ENCODE data around the gene DTD1.

Gene DTD1

DNA sequence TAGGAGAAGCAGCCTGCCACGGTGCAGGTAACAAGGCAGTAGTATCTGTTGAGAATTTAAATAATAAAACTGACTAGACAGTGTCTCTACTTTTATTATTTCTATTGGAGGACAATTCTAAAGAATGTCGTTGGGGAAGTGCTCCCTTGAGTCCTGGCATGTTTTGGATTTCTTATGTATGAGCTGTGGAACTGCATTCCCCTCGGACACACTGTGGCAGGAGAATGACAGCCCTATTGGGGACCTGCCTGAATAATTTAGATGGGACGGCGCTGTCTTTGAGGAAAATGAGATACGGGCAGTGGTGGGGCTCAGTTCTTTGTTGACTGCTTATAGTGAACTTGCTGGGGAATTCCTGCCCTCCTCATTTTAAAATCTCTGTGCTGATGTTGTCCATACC lies 223.3 kb downstream of the DTD1 start:
- ATAC-seq (ENCODE audit: insufficient read depth, low read depth) (no peak), DNase-seq (no peak)
- TF ChIP-seq EZH2 (IDR thresholded peaks at IDR 0.05; ENCODE audit: borderline replicate concordance, low read depth, low read length, severe bottlenecking): no peak
- TF ChIP-seq, protein P1, sequence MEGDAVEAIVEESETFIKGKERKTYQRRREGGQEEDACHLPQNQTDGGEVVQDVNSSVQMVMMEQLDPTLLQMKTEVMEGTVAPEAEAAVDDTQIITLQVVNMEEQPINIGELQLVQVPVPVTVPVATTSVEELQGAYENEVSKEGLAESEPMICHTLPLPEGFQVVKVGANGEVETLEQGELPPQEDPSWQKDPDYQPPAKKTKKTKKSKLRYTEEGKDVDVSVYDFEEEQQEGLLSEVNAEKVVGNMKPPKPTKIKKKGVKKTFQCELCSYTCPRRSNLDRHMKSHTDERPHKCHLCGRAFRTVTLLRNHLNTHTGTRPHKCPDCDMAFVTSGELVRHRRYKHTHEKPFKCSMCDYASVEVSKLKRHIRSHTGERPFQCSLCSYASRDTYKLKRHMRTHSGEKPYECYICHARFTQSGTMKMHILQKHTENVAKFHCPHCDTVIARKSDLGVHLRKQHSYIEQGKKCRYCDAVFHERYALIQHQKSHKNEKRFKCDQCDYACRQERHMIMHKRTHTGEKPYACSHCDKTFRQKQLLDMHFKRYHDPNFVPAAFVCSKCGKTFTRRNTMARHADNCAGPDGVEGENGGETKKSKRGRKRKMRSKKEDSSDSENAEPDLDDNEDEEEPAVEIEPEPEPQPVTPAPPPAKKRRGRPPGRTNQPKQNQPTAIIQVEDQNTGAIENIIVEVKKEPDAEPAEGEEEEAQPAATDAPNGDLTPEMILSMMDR (IDR thresholded peaks at IDR 0.05; ENCODE audit: borderline replicate concordance, extremely low read depth, low read length, poor library complexity, severe bottlenecking): no peak
- H3K27me3 ChIP-seq (ENCODE audit: insufficient read depth, low read length, poor library complexity): peaks cover 5% of the 10 kb centered on the region
- no peaks in the 10 kb centered on the region for H3K36me3 ChIP-seq (ENCODE audit: insufficient read depth, low read length)
- no peak overlapping the region for H3K4me3 ChIP-seq (ENCODE audit: low read depth in 1 of 2, low read length in 2 of 2)
- no peak overlapping the region for H3K9ac ChIP-seq (ENCODE audit: low read depth, low read length)
- no peaks in the 10 kb centered on the region for H4K20me1 ChIP-seq (ENCODE audit: insufficient read depth, low read length)
- H2AFZ ChIP-seq (ENCODE audit: low read depth, low read length): no peak overlapping the region
- H3K27ac ChIP-seq (ENCODE audit: low read length): no peak overlapping the region
- no peaks in the 10 kb centered on the region for H3K4me1 ChIP-seq (ENCODE audit: insufficient read depth, low read length)
- no peak overlapping the region for H3K4me2 ChIP-seq (ENCODE audit: insufficient read depth, low read length)
- H3K9me3 ChIP-seq (ENCODE audit: insufficient read depth, low read length, severe bottlenecking): no peaks in the 10 kb centered on the region
- no peaks in the 10 kb centered on the region for H3K79me2 ChIP-seq (ENCODE audit: insufficient read depth, low read length)

DNA sequence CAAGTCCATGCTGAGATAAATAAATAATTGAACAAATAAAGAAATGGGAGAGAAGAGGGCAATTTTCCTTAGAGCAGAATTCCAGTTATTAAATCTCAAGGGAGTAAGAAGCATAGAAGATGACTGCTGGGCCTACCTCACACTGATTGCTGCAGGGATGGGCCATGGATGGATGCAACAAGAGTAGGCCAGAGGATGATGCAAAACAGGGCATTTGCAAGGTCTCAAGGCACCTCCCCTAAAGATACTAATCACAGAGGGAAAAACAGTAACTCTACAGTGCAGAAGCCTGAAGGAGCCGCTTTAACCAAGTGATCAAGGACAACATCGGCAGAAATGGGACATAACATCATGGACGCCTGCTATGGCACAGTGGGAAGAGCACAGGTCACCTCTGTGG lies 224.1 kb downstream of the DTD1 start:
- Histone ChIP-seq H3K9me3 (ENCODE audit: insufficient read depth, low read length, severe bottlenecking) (no peaks in the 10 kb centered on the region), H3K36me3 (ENCODE audit: insufficient read depth, low read length) (no peaks in the 10 kb centered on the region), H4K20me1 (ENCODE audit: insufficient read depth, low read length) (no peaks in the 10 kb centered on the region), H3K9ac (ENCODE audit: low read depth, low read length) (no peak overlapping the region), H3K4me2 (ENCODE audit: insufficient read depth, low read length) (no peak overlapping the region), H2AFZ (ENCODE audit: low read depth, low read length) (no peak overlapping the region), H3K79me2 (ENCODE audit: insufficient read depth, low read length) (no peaks in the 10 kb centered on the region), H3K27ac (ENCODE audit: low read length) (no peak overlapping the region), H3K27me3 (ENCODE audit: insufficient read depth, low read length, poor library complexity) (peaks cover 5% of the 10 kb centered on the region), H3K4me1 (ENCODE audit: insufficient read depth, low read length) (no peaks in the 10 kb centered on the region), H3K4me3 (ENCODE audit: low read depth in 1 of 2, low read length in 2 of 2) (no peak overlapping the region)
- ATAC-seq (ENCODE audit: insufficient read depth, low read depth) (no peak), DNase-seq (no peak)
- TF ChIP-seq, protein P1 (IDR thresholded peaks at IDR 0.05; ENCODE audit: borderline replicate concordance, extremely low read depth, low read length, poor library complexity, severe bottlenecking): no peak

DNA sequence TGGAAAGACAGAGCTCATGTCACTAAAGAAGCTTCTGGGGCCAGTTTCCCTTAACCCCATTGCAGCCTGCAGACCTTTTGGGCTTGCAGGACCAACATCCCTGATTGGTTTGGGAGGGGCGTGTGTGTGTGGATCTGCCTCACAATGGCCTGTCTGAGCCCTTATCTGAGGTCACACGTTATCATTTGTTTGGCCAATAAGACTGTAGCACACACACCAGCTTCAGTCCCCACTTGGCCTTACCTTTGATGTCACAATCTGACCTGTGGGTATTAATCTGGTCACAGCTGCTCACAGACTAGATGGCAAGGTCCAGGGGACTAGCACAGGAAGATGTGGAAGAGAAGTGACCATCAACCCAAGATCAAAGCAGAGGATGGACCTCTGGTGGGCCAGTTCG lies 225.6 kb downstream of the DTD1 start, which contains the start of gene SCP2D1:
TSS of gene SCP2D1 (plus strand) at position 301 of the 400 bp plus-strand sequence. CDS start at position 334, 33 bp downstream.
- Histone ChIP-seq H3K9me3 (ENCODE audit: insufficient read depth, low read length, severe bottlenecking) (no peaks in the 10 kb centered on the region), H3K27me3 (ENCODE audit: insufficient read depth, low read length, poor library complexity) (peaks cover 5% of the 10 kb centered on the region), H3K79me2 (ENCODE audit: insufficient read depth, low read length) (no peaks in the 10 kb centered on the region), H4K20me1 (ENCODE audit: insufficient read depth, low read length) (no peaks in the 10 kb centered on the region), H3K4me1 (ENCODE audit: insufficient read depth, low read length) (no peaks in the 10 kb centered on the region), H3K36me3 (ENCODE audit: insufficient read depth, low read length) (no peaks in the 10 kb centered on the region), H2AFZ (ENCODE audit: low read depth, low read length) (no peak within 1 kb of the TSS), H3K9ac (ENCODE audit: low read depth, low read length) (no peak within 1 kb of the TSS), H3K4me2 (ENCODE audit: insufficient read depth, low read length) (no peak within 1 kb of the TSS), H3K4me3 (ENCODE audit: low read depth in 1 of 2, low read length in 2 of 2) (no peak within 1 kb of the TSS), H3K27ac (ENCODE audit: low read length) (no peak within 1 kb of the TSS)
- DNase-seq (no peak), ATAC-seq (ENCODE audit: insufficient read depth, low read depth) (no peak)
- TF ChIP-seq, protein P1 (IDR thresholded peaks at IDR 0.05; ENCODE audit: borderline replicate concordance, extremely low read depth, low read length, poor library complexity, severe bottlenecking): no peak
- TF ChIP-seq EZH2 (IDR thresholded peaks at IDR 0.05; ENCODE audit: borderline replicate concordance, low read depth, low read length, severe bottlenecking): no peak
